A673 (cell line): ENCODE measurements around the gene ARID3C.

Experiments used
- CTCF ChIP-seq: fragments of 300-800, 200-600 bp; sonication (generic); conservative IDR thresholded peaks from 2 replicates; pipeline ENCODE4 v1.5.1; 2017; ENCODE audit warnings: low read depth, mild to moderate bottlenecking, antibody characterized with exemption, low read length, moderate library complexity, mixed read lengths
- EZH2 ChIP-seq: fragments of 200-600 bp; sonication (generic); IDR thresholded peaks from 2 replicates; pipeline ENCODE4 v1.6.1; 2017; ENCODE audit warnings: borderline replicate concordance, low read depth, mild to moderate bottlenecking, mixed read lengths, antibody characterized with exemption, low read length; ENCODE audit not compliant: poor library complexity, severe bottlenecking

GRCh38 chr9:34578241-34579103 is 50.4 kb downstream of the ARID3C start:
- no peak for TF ChIP-seq CTCF
- no peak for TF ChIP-seq EZH2
